HEK293 (cell line): ENCODE results near the gene REST.

Experiments used
- CTCF ChIA-PET: fragments of 350-600 bp; formaldehyde crosslinking; extraction: SDS; loops from one replicate; lab custom pipeline; 2021; ENCODE audit warnings: antibody characterized with exemption; lab: Yijun Ruan, JAX
- POLR2A ChIA-PET: fragments of 300-600 bp; formaldehyde crosslinking; extraction: SDS; loops from one replicate; lab custom pipeline; 2020; ENCODE audit warnings: antibody characterized with exemption, inconsistent platforms; lab: Yijun Ruan, JAX
- H3K27ac ChIP-seq: fragments of 200-500 bp; sonication (Bioruptor generic); 2 replicates; pipeline ENCODE4 v1.5.1; 2014; ENCODE audit warnings: low read depth, low read length, control low read depth, inconsistent platforms; ENCODE audit errors: extremely low read depth
- H3K36me3 ChIP-seq, 2 experiments: fragments of 200-500 bp in 1 of 2; sonication (Bioruptor generic) in 1 of 2; 1 replicate in 1 of 2; 2 replicates in 1 of 2; pipeline ENCODE4 v1.5.1; 2014 to 2017; ENCODE audit warnings: inconsistent platforms in 2 of 2, low read length in 2 of 2; ENCODE audit not compliant: control insufficient read depth in 2 of 2, insufficient read depth in 1 of 2
- H3K4me1 ChIP-seq: fragments of 200-500 bp; sonication (Bioruptor generic); 2 replicates; pipeline ENCODE4 v1.5.1; 2014; ENCODE audit warnings: mild to moderate bottlenecking, low read length, inconsistent platforms; ENCODE audit not compliant: control insufficient read depth, insufficient read depth
- H3K4me3 ChIP-seq: 2 replicates; pipeline ENCODE4 v1.5.1; 2011; ENCODE audit warnings: low read depth, mild to moderate bottlenecking, control low read depth, low read length, moderate library complexity
- H3K9me3 ChIP-seq: fragments of 200-500 bp; sonication (Bioruptor generic); 2 replicates; pipeline ENCODE4 v1.5.1; 2014; ENCODE audit warnings: low read depth, low read length, inconsistent platforms; ENCODE audit not compliant: control insufficient read depth, insufficient read depth
- BCL11B ChIP-seq: fragments of 450-650 bp; formaldehyde crosslinking; IDR thresholded peaks from 2 replicates; pipeline ENCODE4 v1.5.1; 2016; ENCODE audit warnings: low read depth, missing biosample characterization, missing genetic modification characterization
- ELK4 ChIP-seq: IDR thresholded peaks from 2 replicates; pipeline ENCODE4 v1.6.1; 2011; ENCODE audit warnings: mild to moderate bottlenecking, low read depth, low read length, borderline replicate concordance
- GLI2 ChIP-seq: fragments of 450-650 bp; formaldehyde crosslinking; IDR thresholded peaks from 2 replicates; pipeline ENCODE4; 2017; ENCODE audit warnings: missing biosample characterization, missing genetic modification characterization, low read depth, borderline replicate concordance
- GLIS2 ChIP-seq: fragments of 450-650 bp; formaldehyde crosslinking; IDR thresholded peaks from 2 replicates; pipeline ENCODE4 v1.5.1; 2016; ENCODE audit warnings: missing biosample characterization, missing genetic modification characterization
- OSR2 ChIP-seq: fragments of 450-650 bp; formaldehyde crosslinking; IDR thresholded peaks from 2 replicates; pipeline ENCODE4 v1.5.1; 2016; ENCODE audit warnings: missing biosample characterization, missing genetic modification characterization
- WT1 ChIP-seq: fragments of 450-650 bp; formaldehyde crosslinking; IDR thresholded peaks from 2 replicates; pipeline ENCODE4 v1.5.1; 2016; ENCODE audit warnings: missing biosample characterization, missing genetic modification characterization
- YY2 ChIP-seq: fragments of 450-650 bp; formaldehyde crosslinking; IDR thresholded peaks from 2 replicates; pipeline ENCODE4 v1.5.1; 2016; ENCODE audit warnings: missing biosample characterization, missing genetic modification characterization
- ZBTB11 ChIP-seq: fragments of 450-650 bp; formaldehyde crosslinking; conservative IDR thresholded peaks from 2 replicates; pipeline ENCODE4 v1.5.1; 2016; ENCODE audit warnings: low read depth, missing biosample characterization, missing genetic modification characterization
- ZFHX2 ChIP-seq: fragments of 450-650 bp; formaldehyde crosslinking; conservative IDR thresholded peaks from 2 replicates; pipeline ENCODE4 v1.5.1; 2016; ENCODE audit warnings: missing biosample characterization, missing genetic modification characterization
- ZFP37 ChIP-seq: fragments of 450-650 bp; formaldehyde crosslinking; IDR thresholded peaks from 2 replicates; pipeline ENCODE4 v1.5.1; 2016; ENCODE audit warnings: missing biosample characterization, missing genetic modification characterization
- ZNF19 ChIP-seq: fragments of 450-650 bp; formaldehyde crosslinking; IDR thresholded peaks from 2 replicates; pipeline ENCODE4; 2016; ENCODE audit warnings: missing biosample characterization, missing genetic modification characterization, low read depth
- ZNF214 ChIP-seq: fragments of 450-650 bp; formaldehyde crosslinking; IDR thresholded peaks from 2 replicates; pipeline ENCODE4 v1.5.1; 2017; ENCODE audit warnings: missing biosample characterization, mild to moderate bottlenecking, missing genetic modification characterization, borderline replicate concordance
- ZNF239 ChIP-seq: fragments of 450-650 bp; formaldehyde crosslinking; IDR thresholded peaks from 2 replicates; pipeline ENCODE4 v1.5.1; 2016; ENCODE audit warnings: missing biosample characterization, missing genetic modification characterization
- ZNF302 ChIP-seq: fragments of 450-650 bp; formaldehyde crosslinking; IDR thresholded peaks from 2 replicates; pipeline ENCODE4 v1.5.1; 2016; ENCODE audit warnings: missing biosample characterization, missing genetic modification characterization, low read depth
- ZNF350 ChIP-seq: fragments of 450-650 bp; formaldehyde crosslinking; IDR thresholded peaks from 2 replicates; pipeline ENCODE4 v1.5.0; 2017; ENCODE audit warnings: missing biosample characterization, mild to moderate bottlenecking, missing genetic modification characterization
- ZNF354C ChIP-seq: fragments of 450-650 bp; formaldehyde crosslinking; IDR thresholded peaks from 2 replicates; pipeline ENCODE4 v1.5.1; 2016; ENCODE audit warnings: missing biosample characterization, missing genetic modification characterization, low read depth, borderline replicate concordance
- ZNF416 ChIP-seq: fragments of 450-650 bp; formaldehyde crosslinking; IDR thresholded peaks from 2 replicates; pipeline ENCODE4 v1.5.1; 2016; ENCODE audit warnings: missing biosample characterization, missing genetic modification characterization
- ZNF560 ChIP-seq: fragments of 450-650 bp; formaldehyde crosslinking; IDR thresholded peaks from 2 replicates; pipeline ENCODE4 v1.5.1; 2017; ENCODE audit warnings: missing biosample characterization, missing genetic modification characterization, borderline replicate concordance
- ZNF677 ChIP-seq: fragments of 450-650 bp; IDR thresholded peaks from 2 replicates; pipeline ENCODE4 v1.5.0; 2018; ENCODE audit warnings: missing biosample characterization, mild to moderate bottlenecking, missing genetic modification characterization, moderate library complexity
- ZNF76 ChIP-seq: fragments of 450-650 bp; formaldehyde crosslinking; IDR thresholded peaks from 2 replicates; pipeline ENCODE4; 2016; ENCODE audit warnings: low read depth, missing biosample characterization, missing genetic modification characterization, borderline replicate concordance
- ZNF791 ChIP-seq: fragments of 450-650 bp; formaldehyde crosslinking; IDR thresholded peaks from 2 replicates; pipeline ENCODE4 v1.5.1; 2016; ENCODE audit warnings: missing biosample characterization, missing genetic modification characterization
- TF ChIP-seq, protein P1 (sequence below): fragments of 450-650 bp; formaldehyde crosslinking; IDR thresholded peaks from 2 replicates; pipeline ENCODE4 v1.5.1; 2016; ENCODE audit warnings: missing biosample characterization, missing genetic modification characterization
- TF ChIP-seq, protein P2 (sequence below): fragments of 450-650 bp; formaldehyde crosslinking; IDR thresholded peaks from 2 replicates; pipeline ENCODE4 v1.5.1; 2016; ENCODE audit warnings: missing biosample characterization, missing genetic modification characterization

The REST gene

DNA sequence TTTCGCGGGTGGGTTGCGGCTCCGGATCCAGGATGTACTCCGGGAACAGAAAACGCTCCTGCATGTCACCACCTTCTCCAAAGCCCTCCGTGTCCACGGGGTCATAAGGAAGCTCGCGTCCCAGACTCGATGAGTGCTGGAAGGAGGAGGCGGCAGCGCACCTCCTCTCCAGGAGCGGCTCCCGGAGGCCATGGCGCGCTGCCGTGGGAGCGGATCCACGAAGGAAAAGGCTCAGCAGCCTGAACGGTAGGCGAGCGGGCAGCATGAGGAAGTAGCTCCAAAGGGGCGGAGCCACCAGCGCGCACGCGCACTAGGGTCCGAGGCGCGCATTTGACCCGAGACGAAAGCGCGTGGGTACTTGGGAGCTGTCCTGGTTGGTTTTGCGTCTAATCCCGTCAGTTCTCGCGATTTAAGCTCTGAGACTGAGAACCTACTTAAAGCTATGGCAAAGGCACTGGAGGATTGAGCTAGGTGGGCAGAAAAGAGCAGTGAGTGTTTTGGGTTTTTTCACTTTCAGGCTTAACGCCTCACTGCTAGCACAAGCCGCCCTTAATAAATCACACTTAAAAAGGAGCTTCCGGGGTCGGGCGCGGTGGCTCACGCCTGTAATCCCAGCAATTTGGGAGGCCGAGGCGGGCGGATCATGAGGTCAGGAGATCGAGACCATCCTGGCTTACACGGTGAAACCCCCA lies 69.8 kb downstream of the REST start, which contains the start of gene NOA1 (continued):
- TF ChIP-seq BCL11B (tag by site-specific recombination): 0 out of 2 replicates have a peak, but pooled peaks have one; percentile 9
- TF ChIP-seq, protein P1, sequence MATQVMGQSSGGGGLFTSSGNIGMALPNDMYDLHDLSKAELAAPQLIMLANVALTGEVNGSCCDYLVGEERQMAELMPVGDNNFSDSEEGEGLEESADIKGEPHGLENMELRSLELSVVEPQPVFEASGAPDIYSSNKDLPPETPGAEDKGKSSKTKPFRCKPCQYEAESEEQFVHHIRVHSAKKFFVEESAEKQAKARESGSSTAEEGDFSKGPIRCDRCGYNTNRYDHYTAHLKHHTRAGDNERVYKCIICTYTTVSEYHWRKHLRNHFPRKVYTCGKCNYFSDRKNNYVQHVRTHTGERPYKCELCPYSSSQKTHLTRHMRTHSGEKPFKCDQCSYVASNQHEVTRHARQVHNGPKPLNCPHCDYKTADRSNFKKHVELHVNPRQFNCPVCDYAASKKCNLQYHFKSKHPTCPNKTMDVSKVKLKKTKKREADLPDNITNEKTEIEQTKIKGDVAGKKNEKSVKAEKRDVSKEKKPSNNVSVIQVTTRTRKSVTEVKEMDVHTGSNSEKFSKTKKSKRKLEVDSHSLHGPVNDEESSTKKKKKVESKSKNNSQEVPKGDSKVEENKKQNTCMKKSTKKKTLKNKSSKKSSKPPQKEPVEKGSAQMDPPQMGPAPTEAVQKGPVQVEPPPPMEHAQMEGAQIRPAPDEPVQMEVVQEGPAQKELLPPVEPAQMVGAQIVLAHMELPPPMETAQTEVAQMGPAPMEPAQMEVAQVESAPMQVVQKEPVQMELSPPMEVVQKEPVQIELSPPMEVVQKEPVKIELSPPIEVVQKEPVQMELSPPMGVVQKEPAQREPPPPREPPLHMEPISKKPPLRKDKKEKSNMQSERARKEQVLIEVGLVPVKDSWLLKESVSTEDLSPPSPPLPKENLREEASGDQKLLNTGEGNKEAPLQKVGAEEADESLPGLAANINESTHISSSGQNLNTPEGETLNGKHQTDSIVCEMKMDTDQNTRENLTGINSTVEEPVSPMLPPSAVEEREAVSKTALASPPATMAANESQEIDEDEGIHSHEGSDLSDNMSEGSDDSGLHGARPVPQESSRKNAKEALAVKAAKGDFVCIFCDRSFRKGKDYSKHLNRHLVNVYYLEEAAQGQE (tag by site-specific recombination): 0 out of 2 replicates have a peak, but pooled peaks have one; percentile 8

DNA sequence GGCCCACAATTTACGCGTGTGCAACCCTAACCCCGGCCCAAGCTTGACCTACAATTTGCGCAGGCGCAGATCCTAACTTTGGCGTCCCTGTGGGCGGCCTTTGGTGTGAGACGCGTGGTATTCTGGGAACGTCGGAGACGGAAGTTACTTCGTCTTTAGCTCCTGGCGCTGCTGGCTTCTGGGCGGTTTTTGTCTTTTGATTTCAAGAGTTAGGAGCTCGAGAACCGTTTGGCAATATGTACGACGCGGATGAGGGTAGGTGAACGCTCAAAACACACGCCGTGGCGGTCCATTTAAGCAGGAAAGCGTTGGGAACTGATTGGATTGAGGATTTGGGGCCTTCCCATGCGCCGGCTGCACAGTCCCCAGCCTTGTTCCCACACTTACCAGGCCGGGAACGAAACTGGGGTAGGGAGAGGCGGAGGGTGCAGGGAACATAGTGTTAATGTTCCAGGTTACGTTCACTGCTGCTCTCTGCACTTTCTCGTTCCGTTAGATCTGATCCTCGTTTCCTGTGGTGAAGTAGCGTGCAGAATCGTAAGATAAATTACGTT lies 71.1 kb downstream of the REST start, which contains the start of gene POLR2B:
Gene POLR2B (plus strand): TSS at position 147 of the 554 bp plus-strand sequence. CDS start 90 bp downstream, at position 237.
- H3K4me3 ChIP-seq: peak within 1 kb of the TSS; percentile 82
- peaks cover under 1 to 11% of the 10 kb centered on the region in 2 experiments for H3K36me3 ChIP-seq
- no peaks in the 10 kb centered on the region for H3K9me3 ChIP-seq
- ChIA-PET POLR2A (interaction anchor here (0.7 to 3.4 kb wide), 13 partner anchors 9 to 543 kb away, joined by 3 to 16 read pairs (median 9); partner anchors contain the start of genes PAICS, PPAT and REST), CTCF (interaction anchor here (0.6 to 1.5 kb wide), 2 partner anchors 24 to 59 kb away, joined by 3 to 6 read pairs; no protein-coding TSS in a partner anchor)
- no peaks in the 10 kb centered on the region; the same call in 1 of the 2 replicates for H3K4me1 ChIP-seq
- peak within 1 kb of the TSS; percentile 84 for H3K27ac ChIP-seq
- TF ChIP-seq, protein P2, sequence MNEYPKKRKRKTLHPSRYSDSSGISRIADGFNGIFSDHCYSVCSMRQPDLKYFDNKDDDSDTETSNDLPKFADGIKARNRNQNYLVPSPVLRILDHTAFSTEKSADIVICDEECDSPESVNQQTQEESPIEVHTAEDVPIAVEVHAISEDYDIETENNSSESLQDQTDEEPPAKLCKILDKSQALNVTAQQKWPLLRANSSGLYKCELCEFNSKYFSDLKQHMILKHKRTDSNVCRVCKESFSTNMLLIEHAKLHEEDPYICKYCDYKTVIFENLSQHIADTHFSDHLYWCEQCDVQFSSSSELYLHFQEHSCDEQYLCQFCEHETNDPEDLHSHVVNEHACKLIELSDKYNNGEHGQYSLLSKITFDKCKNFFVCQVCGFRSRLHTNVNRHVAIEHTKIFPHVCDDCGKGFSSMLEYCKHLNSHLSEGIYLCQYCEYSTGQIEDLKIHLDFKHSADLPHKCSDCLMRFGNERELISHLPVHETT (tag by site-specific recombination): no peak
- TF ChIP-seq ZNF19 (no peak), OSR2 (tag by site-specific recombination) (peak; percentile 85), ZBTB11 (tag by site-specific recombination) (peak; percentile 44; the same call in 1 of the 2 replicates), ZFP37 (tag by site-specific recombination) (0 out of 2 replicates have a peak, but pooled peaks have one; percentile 23), ZNF560 (no peak), ZNF791 (tag by site-specific recombination) (no peak), ZNF354C (tag by site-specific recombination) (no peak), WT1 (no peak), ZNF214 (tag by site-specific recombination) (no peak), ZNF302 (tag by site-specific recombination) (no peak), ZFHX2 (tag by site-specific recombination) (peak; percentile 29; the same call in 1 of the 2 replicates), YY2 (tag by site-specific recombination) (no peak), ZNF239 (tag by site-specific recombination) (no peak), GLIS2 (tag by site-specific recombination) (no peak), ZNF76 (peak; percentile 88), ZNF350 (tag by site-specific recombination) (no peak), GLI2 (tag by site-specific recombination) (no peak), ELK4 (no peak), ZNF677 (no peak), ZNF416 (no peak)
